Left lobe of liver (tissue), 2 donors: Measurements from ENCODE around the gene CD209. TPM values are rescaled to one million over a fixed set of nuclear protein-coding genes. Genes with fewer than 3 reads are reported as not detected.

ENCODE experiments used
- ATAC-seq: fragments of 200-7000 bp; cut with Tn5 transposase; one replicate; pipeline ENCODE4 v1.9.1; 2020; ENCODE audit warnings: mild to moderate bottlenecking, moderate library complexity
- DNase-seq: peaks from one replicate; pipeline ENCODE4 v3.0.0-alpha.2; 2020; ENCODE audit warnings: low spot score
- total RNA-seq: library from RNA; stranded (reverse); gene quantifications from one replicate; pipeline ENCODE4 v1.2.1, GENCODE V29; 2021
- donor health status: DM: no; HTN: no; CAD: no; lungs with moderate emphysema.
- donor health status: DM: no; HTN: yes; CAD: no.

Gene CD209
- total RNA-seq, 1 donor from 2014 or later, result 1.2 TPM

- no peak for ATAC-seq
- no peak for DNase-seq
These were observed 37.3 kb downstream of the CD209 start for GRCh38 chr19:7709932-7710460.

- ATAC-seq (peak; percentile 53), DNase-seq (no peak)
These were observed 40.3 kb downstream of the CD209 start for GRCh38 chr19:7706955-7707456.

- DNase-seq (no peak), ATAC-seq (no peak)
These were observed 41.0 kb downstream of the CD209 start for GRCh38 chr19:7706188-7706954.

GRCh38 chr19:7705387-7706187, 41.7 kb downstream of the CD209 start:
- peak; percentile 31 for ATAC-seq
- no peak for DNase-seq

GRCh38 chr19:7704280-7705060, 42.9 kb downstream of the CD209 start:
- DNase-seq, result no peak
- ATAC-seq, result no peak

GRCh38 chr19:7703332-7703731, 44.0 kb downstream of the CD209 start:
- ATAC-seq, result no peak
- no peak for DNase-seq

- DNase-seq, result no peak
- no peak for ATAC-seq
These were observed 45.5 kb downstream of the CD209 start, which contains the start of gene FCER2 for GRCh38 chr19:7701654-7702457. FCER2 (minus strand) TSS chr19:7702131; CDS start chr19:7699760, 2,371 bp downstream.

GRCh38 chr19:7701049-7701653, 46.2 kb downstream of the CD209 start:
- ATAC-seq, result no peak
- no peak for DNase-seq

- DNase-seq (no peak), ATAC-seq (no peak)
These were observed 47.6 kb downstream of the CD209 start for GRCh38 chr19:7699417-7700401.

- ATAC-seq, result no peak
- DNase-seq, result no peak
These were observed 48.3 kb downstream of the CD209 start for GRCh38 chr19:7699003-7699402.

- no peak for ATAC-seq
- DNase-seq, result no peak
These were observed 48.8 kb downstream of the CD209 start for GRCh38 chr19:7698583-7698982.

GRCh38 chr19:7697721-7698287, 49.5 kb downstream of the CD209 start:
- ATAC-seq (no peak), DNase-seq (no peak)

- DNase-seq, result no peak
- no peak for ATAC-seq
These were observed 52.8 kb downstream of the CD209 start for GRCh38 chr19:7694499-7694898.

- DNase-seq, result no peak
- no peak for ATAC-seq
These were observed 54.8 kb downstream of the CD209 start for GRCh38 chr19:7692417-7693088.

GRCh38 chr19:7691497-7691896, 55.8 kb downstream of the CD209 start:
- DNase-seq, result no peak
- ATAC-seq, result no peak

GRCh38 chr19:7690779-7691258, 56.5 kb downstream of the CD209 start:
- no peak for DNase-seq
- no peak for ATAC-seq
